GM21390 (cell line): ENCODE data around the gene PTEN.

Source experiments
- ATAC-seq: cut with Tn5 transposase; IDR thresholded peaks from one replicate; pipeline ENCODE4 v1.9.1; 2021; ENCODE audit not compliant: unreplicated experiment

The PTEN gene

GRCh38 chr10:87961314-87961713, 97.9 kb downstream of the PTEN start:
- no peak for ATAC-seq

GRCh38 chr10:87966459-87966858, 103.0 kb downstream of the PTEN start:
- ATAC-seq, result no peak

GRCh38 chr10:87973635-87974034, 110.2 kb downstream of the PTEN start:
- ATAC-seq, result no peak

GRCh38 chr10:87974130-87974529, 110.7 kb downstream of the PTEN start:
- ATAC-seq, result no peak

GRCh38 chr10:87974769-87975168, 111.3 kb downstream of the PTEN start:
- no peak for ATAC-seq

GRCh38 chr10:87976101-87976743, 112.8 kb downstream of the PTEN start:
- ATAC-seq, result no peak

GRCh38 chr10:87978166-87978565, 114.7 kb downstream of the PTEN start:
- ATAC-seq, result no peak

GRCh38 chr10:87979847-87980246, 116.4 kb downstream of the PTEN start:
- ATAC-seq, result no peak

GRCh38 chr10:87983716-87984115, 120.3 kb downstream of the PTEN start:
- ATAC-seq, result no peak

- ATAC-seq, result no peak
These were observed 123.8 kb downstream of the PTEN start for GRCh38 chr10:87987206-87987605.

- ATAC-seq, result no peak
These were observed 128.5 kb downstream of the PTEN start for GRCh38 chr10:87991946-87992345.

- no peak for ATAC-seq
These were observed 141.0 kb downstream of the PTEN start for GRCh38 chr10:88004451-88004850.

GRCh38 chr10:88006261-88006660, 142.8 kb downstream of the PTEN start:
- ATAC-seq, result no peak

GRCh38 chr10:88008866-88009470, 145.5 kb downstream of the PTEN start:
- no peak for ATAC-seq

GRCh38 chr10:88012641-88013040, 149.2 kb downstream of the PTEN start:
- ATAC-seq, result no peak

- ATAC-seq, result no peak
These were observed 154.4 kb downstream of the PTEN start for GRCh38 chr10:88017781-88018180.

GRCh38 chr10:88019753-88020152, 156.3 kb downstream of the PTEN start:
- ATAC-seq, result no peak
